Peyer's patch (tissue), 4 donors: Measurements from ENCODE around the gene BEST1.

ENCODE experiments used
- POLR2A ChIP-seq, 2 donors: fragments of 450-650 bp; IDR thresholded peaks; one replicate each; pipeline ENCODE4 v1.5.1; 2017; ENCODE audit warnings: antibody characterized with exemption in 2 of 2, mild to moderate bottlenecking in 2 of 2, moderate library complexity in 2 of 2
- TF ChIP-seq, protein P1 (sequence below), 6 experiments: fragments of 450-650 bp in 4 of 6; fragments of 200-600 bp in 2 of 6; sonication (generic) in 1 of 6; IDR thresholded peaks; one replicate each; pipeline ENCODE4 v1.5.1; 2017 to 2019; ENCODE audit warnings: antibody characterized with exemption in 6 of 6, mild to moderate bottlenecking in 3 of 6, moderate library complexity in 1 of 6

DNA sequence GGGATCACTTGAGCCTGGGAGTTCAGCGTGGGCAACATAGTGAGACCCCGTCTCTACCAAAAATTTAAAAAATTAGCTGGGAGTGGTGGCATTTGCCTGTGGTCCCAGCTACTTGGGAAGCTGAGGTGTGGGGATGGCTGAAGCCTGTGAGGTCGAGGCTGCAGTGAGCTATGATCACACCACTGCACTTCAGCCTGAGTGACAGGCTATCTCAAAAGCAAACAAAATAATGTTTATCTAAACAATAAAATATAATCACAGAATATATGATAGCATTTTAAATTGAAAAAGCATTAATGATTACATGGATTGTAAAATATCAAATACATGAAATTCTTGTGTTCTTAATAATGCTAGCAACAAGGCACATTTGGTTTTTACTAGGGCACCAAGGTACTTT lies 2.7 kb downstream of the BEST1 start:
- TF ChIP-seq, protein P1, sequence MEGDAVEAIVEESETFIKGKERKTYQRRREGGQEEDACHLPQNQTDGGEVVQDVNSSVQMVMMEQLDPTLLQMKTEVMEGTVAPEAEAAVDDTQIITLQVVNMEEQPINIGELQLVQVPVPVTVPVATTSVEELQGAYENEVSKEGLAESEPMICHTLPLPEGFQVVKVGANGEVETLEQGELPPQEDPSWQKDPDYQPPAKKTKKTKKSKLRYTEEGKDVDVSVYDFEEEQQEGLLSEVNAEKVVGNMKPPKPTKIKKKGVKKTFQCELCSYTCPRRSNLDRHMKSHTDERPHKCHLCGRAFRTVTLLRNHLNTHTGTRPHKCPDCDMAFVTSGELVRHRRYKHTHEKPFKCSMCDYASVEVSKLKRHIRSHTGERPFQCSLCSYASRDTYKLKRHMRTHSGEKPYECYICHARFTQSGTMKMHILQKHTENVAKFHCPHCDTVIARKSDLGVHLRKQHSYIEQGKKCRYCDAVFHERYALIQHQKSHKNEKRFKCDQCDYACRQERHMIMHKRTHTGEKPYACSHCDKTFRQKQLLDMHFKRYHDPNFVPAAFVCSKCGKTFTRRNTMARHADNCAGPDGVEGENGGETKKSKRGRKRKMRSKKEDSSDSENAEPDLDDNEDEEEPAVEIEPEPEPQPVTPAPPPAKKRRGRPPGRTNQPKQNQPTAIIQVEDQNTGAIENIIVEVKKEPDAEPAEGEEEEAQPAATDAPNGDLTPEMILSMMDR (IDR thresholded peaks at IDR 0.05) = no peak
- no peak for TF ChIP-seq POLR2A (IDR thresholded peaks at IDR 0.05)
